K562 (cell line): ENCODE data around the gene CDRT15. TPM values are rescaled to one million over a fixed set of nuclear protein-coding genes. Genes with fewer than 3 reads are reported as not detected.

ENCODE experiments used
- ATAC-seq: fragments of 200-7000 bp; cut with Tn5 transposase; 3 replicates; pipeline ENCODE4 v1.9.1; 2020; ENCODE audit warnings: moderate library complexity
- BruUV-seq: library from RNA; stranded (reverse); fragments of 400-500 nt; replicated peaks from 2 replicates; lab custom pipeline; 2021; lab: Mats Ljungman, UMichigan
- CTCF ChIA-PET: fragments of 300-600 bp; formaldehyde crosslinking; extraction: SDS; loops from one replicate; lab custom pipeline; 2021; ENCODE audit warnings: low intra/inter-chr PET ratio; lab: Yijun Ruan, JAX
- POLR2A ChIA-PET: fragments of 300-600, 350-650 bp; sonication (Branson Sonifier 250); formaldehyde crosslinking; extraction: SDS; loops from one replicate; lab custom pipeline; 2021; ENCODE audit warnings: antibody characterized with exemption, inconsistent platforms; lab: Yijun Ruan, JAX
- DNase-seq, 4 experiments: peaks; one replicate each; pipeline versions ENCODE4 v3.0.0 to v3.0.0-alpha.2; 2011 to 2018; ENCODE audit warnings: low spot score in 3 of 4, mixed read lengths in 3 of 4; ENCODE audit errors: extremely low read depth in 1 of 4
- FAIRE-seq: peaks from 2 replicates; lab custom pipeline; 2011; peaks lifted over from hg19 to GRCh38; lab: Jason Lieb, UNC
- H2AFZ ChIP-seq: 2 replicates; pipeline ENCODE4 v1.6.0; 2011; ENCODE audit warnings: low read depth, low read length, control low read depth, inconsistent platforms
- H3K27ac ChIP-seq: fragments of 200-600 bp; 3 replicates; pipeline ENCODE4 v1.8.0; 2011; ENCODE audit warnings: low read depth, mild to moderate bottlenecking, control low read depth, inconsistent platforms, low read length, moderate library complexity, mixed read lengths; ENCODE audit errors: extremely low read depth
- H3K27me3 ChIP-seq, 2 experiments: fragments of 300-600 bp in 1 of 2; 2 replicates in 1 of 2; 3 replicates in 1 of 2; pipeline versions ENCODE4 v1.6.0 to v1.8.0; 2011; ENCODE audit warnings: inconsistent platforms in 2 of 2, low read length in 2 of 2, mild to moderate bottlenecking in 1 of 2, mixed read lengths in 1 of 2, moderate library complexity in 1 of 2; ENCODE audit not compliant: control insufficient read depth in 2 of 2, insufficient read depth in 2 of 2
- H3K36me3 ChIP-seq: fragments of 300-600 bp; 3 replicates; pipeline ENCODE4 v1.8.0; 2011; ENCODE audit warnings: mild to moderate bottlenecking, low read length, inconsistent platforms; ENCODE audit not compliant: control insufficient read depth, insufficient read depth
- H3K4me1 ChIP-seq, 2 experiments: fragments of 200-600 bp in 1 of 2; replicated peaks in 1 of 2; 2 replicates in 1 of 2; 3 replicates in 1 of 2; pipeline versions ENCODE4 v1.5.1 to v1.8.0; 2011; ENCODE audit warnings: inconsistent platforms in 2 of 2, low read length in 2 of 2, mild to moderate bottlenecking in 1 of 2, mixed read lengths in 1 of 2, moderate library complexity in 1 of 2; ENCODE audit not compliant: control insufficient read depth in 2 of 2, insufficient read depth in 2 of 2
- H3K4me2 ChIP-seq: 2 replicates; pipeline ENCODE4 v1.6.1; 2011; ENCODE audit warnings: low read length, control low read depth, inconsistent platforms, mixed read lengths; ENCODE audit not compliant: insufficient read depth
- H3K4me3 ChIP-seq: fragments of 200-600 bp; sonication (generic), shearing (Covaris generic); 2 replicates; pipeline ENCODE4 v1.5.1; 2016; ENCODE audit warnings: control low read depth, inconsistent platforms
- H3K79me2 ChIP-seq: fragments of 200-600 bp; 3 replicates; pipeline ENCODE4 v1.8.0; 2011; ENCODE audit warnings: low read length, inconsistent platforms; ENCODE audit not compliant: control insufficient read depth, insufficient read depth
- H3K9ac ChIP-seq, 2 experiments: 2 replicates each; pipeline versions ENCODE4 v1.6.0 to v1.6.1; 2011; ENCODE audit warnings: low read depth in 2 of 2, low read length in 2 of 2, control low read depth in 1 of 2, inconsistent platforms in 1 of 2, mild to moderate bottlenecking in 1 of 2, mixed read lengths in 1 of 2; ENCODE audit not compliant: insufficient read depth in 1 of 2
- H3K9me1 ChIP-seq: one replicate; pipeline ENCODE4 v1.6.0; 2011; ENCODE audit warnings: inconsistent platforms, mild to moderate bottlenecking, low read length, moderate library complexity; ENCODE audit not compliant: control insufficient read depth, insufficient read depth
- H3K9me3 ChIP-seq: replicated peaks from 2 replicates; pipeline ENCODE4 v1.5.1; 2011; ENCODE audit warnings: low read depth, low read length, inconsistent platforms; ENCODE audit not compliant: control insufficient read depth, insufficient read depth
- H4K20me1 ChIP-seq: replicated peaks from 2 replicates; pipeline ENCODE4 v1.6.1; 2011; ENCODE audit warnings: low read length, inconsistent platforms, mixed read lengths; ENCODE audit not compliant: control insufficient read depth, insufficient read depth
- EGR1 ChIP-seq: fragments of 450-650 bp; conservative IDR thresholded peaks from 2 replicates; pipeline ENCODE4 v1.6.1; 2017; ENCODE audit warnings: mild to moderate bottlenecking
- FOXJ2 ChIP-seq: fragments of 200-800 bp; sonication (Bioruptor generic); IDR thresholded peaks from 2 replicates; pipeline ENCODE4 v1.6.1; 2016; ENCODE audit warnings: missing genetic modification characterization, missing compliant biosample characterization
- KDM2B ChIP-seq: fragments of 250-450 bp; sonication (Bioruptor Pico); IDR thresholded peaks from 2 replicates; pipeline ENCODE4 v1.8.0; 2021; ENCODE audit warnings: mild to moderate bottlenecking, moderate library complexity
- MEF2A ChIP-seq: IDR thresholded peaks from 2 replicates; pipeline ENCODE4 v1.6.1; 2011; ENCODE audit warnings: low read depth, mild to moderate bottlenecking, low read length, moderate library complexity; ENCODE audit not compliant: control insufficient read depth
- MYC ChIP-seq, 2 experiments: fragments of 250-450 bp in 1 of 2; sonication (Bioruptor Pico) in 1 of 2; IDR thresholded peaks; 2 replicates each; pipeline versions ENCODE4 v1.5.1 to v1.6.1; 2012 to 2021; ENCODE audit warnings: low read depth in 2 of 2, borderline replicate concordance in 1 of 2, improper control_type of control experiment in 1 of 2, low read length in 1 of 2, mild to moderate bottlenecking in 1 of 2, moderate library complexity in 1 of 2
- POLR2AphosphoS5 ChIP-seq: IDR thresholded peaks from 2 replicates; pipeline ENCODE4 v1.6.1; 2011; ENCODE audit warnings: mild to moderate bottlenecking, low read depth, low read length, moderate library complexity; ENCODE audit not compliant: control insufficient read depth, insufficient read depth
- POLR3A ChIP-seq: IDR thresholded peaks from 2 replicates; pipeline ENCODE4 v1.6.1; 2011; ENCODE audit warnings: borderline replicate concordance, mild to moderate bottlenecking, moderate library complexity; ENCODE audit not compliant: insufficient read length, insufficient read depth; ENCODE audit errors: extremely low read depth
- PRPF4 ChIP-seq: fragments of 200-400 bp; formaldehyde crosslinking; IDR thresholded peaks from one replicate; pipeline ENCODE4 v1.6.1; 2017; ENCODE audit warnings: low read length, low read depth, mild to moderate bottlenecking; ENCODE audit not compliant: insufficient read depth, poor library complexity, severe bottlenecking
- SOX6 ChIP-seq: fragments of 450-650 bp; IDR thresholded peaks from 2 replicates; pipeline ENCODE4 v1.6.1; 2014; ENCODE audit warnings: mild to moderate bottlenecking
- TAF7 ChIP-seq: fragments of 450-650 bp; IDR thresholded peaks from 2 replicates; pipeline ENCODE4 v1.6.1; 2016; ENCODE audit warnings: missing genetic modification characterization, missing compliant biosample characterization
- TOE1 ChIP-seq, 2 experiments: fragments of 450-650 bp in 1 of 2; sonication (generic) in 1 of 2; formaldehyde crosslinking in 1 of 2; IDR thresholded peaks; 2 replicates each; pipeline versions ENCODE4 v1.7.1 to v1.8.0; 2016 to 2022; ENCODE audit warnings: borderline replicate concordance in 2 of 2, mild to moderate bottlenecking in 2 of 2, antibody characterized with exemption in 1 of 2, inconsistent platforms in 1 of 2, low read depth in 1 of 2, missing genetic modification reagents in 1 of 2, moderate library complexity in 1 of 2
- TRIM28 ChIP-seq: fragments of 450-650 bp; IDR thresholded peaks from 2 replicates; pipeline ENCODE4 v1.6.1; 2017
- ZNF23 ChIP-seq: fragments of 250-450 bp; sonication (Bioruptor Pico); IDR thresholded peaks from 2 replicates; pipeline ENCODE4 v1.4.0; 2020; ENCODE audit warnings: mild to moderate bottlenecking
- ZNF311 ChIP-seq: fragments of 250-450 bp; sonication (Bioruptor Pico); IDR thresholded peaks from 2 replicates; pipeline ENCODE4 v1.4.0; 2020; ENCODE audit warnings: mild to moderate bottlenecking, moderate library complexity
- WGBS: fragments of 100-300 bp; shearing (Covaris generic); methylation state at CpG from one replicate; pipeline ENCODE4 v1.1.6; 2016; ENCODE audit warnings: low coverage, mixed read lengths; ENCODE audit not compliant: insufficient coverage; ENCODE audit errors: missing lambda C conversion rate; 5-methylcytosine and 5-hydroxymethylcytosine counted together
- in situ Hi-C: fragments of 300-500 bp; cut with MboI; formaldehyde crosslinking; loops from 4 replicates; pipeline ENCODE4 v1.15.0; 2018; ENCODE audit warnings: inconsistent platforms, mixed read lengths
- intact Hi-C: fragments of 100-400 bp; cut with micrococcal nuclease; formaldehyde crosslinking; loops from 2 replicates; pipeline ENCODE4 v1.14.2; 2022
- polyA plus RNA-seq, 8 experiments: library from polyadenylated mRNA; depleted of rRNA in 4 of 8; stranded (reverse) in 5 of 8; unstranded in 3 of 8; fragments of >200 nt; fragmentation: Nextera tagmentation in 2 of 8; fragmentation: Illumina TruSeq in 1 of 8; extraction: Ambion mirVana in 2 of 8; extraction: Trizol in 1 of 8; gene quantifications; 2 replicates each; pipeline versions ENCODE4 v1.2.1 to v1.2.3, GENCODE V29; 2011 to 2014; ENCODE audit warnings: inconsistent platforms in 1 of 8, missing spikeins in 1 of 8
- total RNA-seq, 7 experiments: library from RNA; depleted of rRNA in 6 of 7; stranded (reverse); fragments of >200 nt in 6 of 7; fragmentation: Illumina TruSeq in 2 of 7; extraction: Trizol in 2 of 7; gene quantifications; 2 replicates each; pipeline versions ENCODE4 v1.2.1 to v1.2.3, GENCODE V29; 2011 to 2021; ENCODE audit warnings: low replicate concordance in 1 of 7
- TF ChIP-seq, protein P1 (sequence below), 2 experiments: IDR thresholded peaks; 2 replicates each; pipeline ENCODE4 v1.6.1; 2012; ENCODE audit warnings: improper control_type of control experiment in 2 of 2, low read depth in 2 of 2, low read length in 2 of 2, borderline replicate concordance in 1 of 2
- TF ChIP-seq, protein P2 (sequence below): fragments of 450-650 bp; IDR thresholded peaks from 2 replicates; pipeline ENCODE4 v1.6.1; 2018; ENCODE audit not compliant: partially characterized antibody

The CDRT15 gene
- total and polyA plus RNA-seq, 9 of the 15 experiments (the other 6 are each of a cell fraction or from before 2014, with no cell fraction given), result not detected

DNA sequence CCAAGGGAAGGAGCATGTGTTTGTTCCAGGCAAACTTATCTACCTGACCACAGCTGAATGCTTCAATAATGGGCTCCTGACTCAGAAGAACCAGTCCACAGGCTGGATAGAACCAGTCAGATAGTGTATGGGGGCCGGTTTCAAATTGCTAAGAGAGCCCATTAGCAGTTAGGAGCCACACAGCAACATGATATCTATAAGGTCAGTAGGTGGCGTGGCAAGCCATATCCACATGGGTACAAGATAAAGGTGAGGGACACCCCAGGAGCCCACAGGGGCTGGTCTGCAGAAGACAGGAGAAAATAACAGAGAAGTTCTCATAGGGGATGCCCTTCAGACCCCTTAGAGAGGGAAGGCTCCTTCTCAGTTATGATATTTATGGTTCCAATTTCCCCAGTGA is 31.6 kb upstream of the CDRT15 start:
- ChIA-PET POLR2A (no interaction called here), CTCF (no interaction called here)
- H3K9me3 ChIP-seq, result no peaks in the 10 kb centered on the region
- no peak overlapping the region for H3K9ac ChIP-seq
- H3K4me2 ChIP-seq, result no peak overlapping the region
- no TSS peak for BruUV-seq
- H3K79me2 ChIP-seq, result no peaks in the 10 kb centered on the region
- DNase-seq, result no peak
- H3K9me1 ChIP-seq, result no peaks in the 10 kb centered on the region
- WGBS, result 0% methylated on average over 2 of the region's 2 CpGs
- no peak overlapping the region for H3K27ac ChIP-seq
- no peak for FAIRE-seq
- H3K27me3 ChIP-seq, result no peaks in the 10 kb centered on the region; a peak in 1 of 5 replicates
- ATAC-seq, result no peak
- H4K20me1 ChIP-seq, result no peaks in the 10 kb centered on the region
- H2AFZ ChIP-seq, result no peak overlapping the region
- intact Hi-C loops, result no loop called here
- no peak overlapping the region for H3K4me3 ChIP-seq
- in situ Hi-C loops, result no loop called here
- no peaks in the 10 kb centered on the region for H3K36me3 ChIP-seq
- no peaks in the 10 kb centered on the region for H3K4me1 ChIP-seq
- TF ChIP-seq, protein P1, sequence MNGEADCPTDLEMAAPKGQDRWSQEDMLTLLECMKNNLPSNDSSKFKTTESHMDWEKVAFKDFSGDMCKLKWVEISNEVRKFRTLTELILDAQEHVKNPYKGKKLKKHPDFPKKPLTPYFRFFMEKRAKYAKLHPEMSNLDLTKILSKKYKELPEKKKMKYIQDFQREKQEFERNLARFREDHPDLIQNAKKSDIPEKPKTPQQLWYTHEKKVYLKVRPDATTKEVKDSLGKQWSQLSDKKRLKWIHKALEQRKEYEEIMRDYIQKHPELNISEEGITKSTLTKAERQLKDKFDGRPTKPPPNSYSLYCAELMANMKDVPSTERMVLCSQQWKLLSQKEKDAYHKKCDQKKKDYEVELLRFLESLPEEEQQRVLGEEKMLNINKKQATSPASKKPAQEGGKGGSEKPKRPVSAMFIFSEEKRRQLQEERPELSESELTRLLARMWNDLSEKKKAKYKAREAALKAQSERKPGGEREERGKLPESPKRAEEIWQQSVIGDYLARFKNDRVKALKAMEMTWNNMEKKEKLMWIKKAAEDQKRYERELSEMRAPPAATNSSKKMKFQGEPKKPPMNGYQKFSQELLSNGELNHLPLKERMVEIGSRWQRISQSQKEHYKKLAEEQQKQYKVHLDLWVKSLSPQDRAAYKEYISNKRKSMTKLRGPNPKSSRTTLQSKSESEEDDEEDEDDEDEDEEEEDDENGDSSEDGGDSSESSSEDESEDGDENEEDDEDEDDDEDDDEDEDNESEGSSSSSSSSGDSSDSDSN (IDR thresholded peaks at IDR 0.05; ENCODE audit: borderline replicate concordance in 1 of 2, low read depth in 2 of 2, low read length in 2 of 2), result no peak
- TF ChIP-seq MYC (IDR thresholded peaks at IDR 0.05; ENCODE audit: low read depth, low read length) (no peak), MYC (CRISPR knock-in tag; IDR thresholded peaks at IDR 0.05; ENCODE audit: borderline replicate concordance, low read depth) (no peak), MEF2A (no peak), SOX6 (no peak), EGR1 (no peak), TAF7 (tag) (no peak), ZNF23 (CRISPR knock-in tag) (no peak), TRIM28 (no peak), FOXJ2 (no peak), PRPF4 (no peak), ZNF311 (CRISPR knock-in tag) (no peak), POLR2AphosphoS5 (no peak), KDM2B (no peak), TOE1 (IDR thresholded peaks at IDR 0.05; ENCODE audit: borderline replicate concordance) (no peak), TOE1 (CRISPR knock-in tag; IDR thresholded peaks at IDR 0.05; ENCODE audit: borderline replicate concordance, low read depth) (no peak), POLR3A (no peak)
- TF ChIP-seq, protein P2, sequence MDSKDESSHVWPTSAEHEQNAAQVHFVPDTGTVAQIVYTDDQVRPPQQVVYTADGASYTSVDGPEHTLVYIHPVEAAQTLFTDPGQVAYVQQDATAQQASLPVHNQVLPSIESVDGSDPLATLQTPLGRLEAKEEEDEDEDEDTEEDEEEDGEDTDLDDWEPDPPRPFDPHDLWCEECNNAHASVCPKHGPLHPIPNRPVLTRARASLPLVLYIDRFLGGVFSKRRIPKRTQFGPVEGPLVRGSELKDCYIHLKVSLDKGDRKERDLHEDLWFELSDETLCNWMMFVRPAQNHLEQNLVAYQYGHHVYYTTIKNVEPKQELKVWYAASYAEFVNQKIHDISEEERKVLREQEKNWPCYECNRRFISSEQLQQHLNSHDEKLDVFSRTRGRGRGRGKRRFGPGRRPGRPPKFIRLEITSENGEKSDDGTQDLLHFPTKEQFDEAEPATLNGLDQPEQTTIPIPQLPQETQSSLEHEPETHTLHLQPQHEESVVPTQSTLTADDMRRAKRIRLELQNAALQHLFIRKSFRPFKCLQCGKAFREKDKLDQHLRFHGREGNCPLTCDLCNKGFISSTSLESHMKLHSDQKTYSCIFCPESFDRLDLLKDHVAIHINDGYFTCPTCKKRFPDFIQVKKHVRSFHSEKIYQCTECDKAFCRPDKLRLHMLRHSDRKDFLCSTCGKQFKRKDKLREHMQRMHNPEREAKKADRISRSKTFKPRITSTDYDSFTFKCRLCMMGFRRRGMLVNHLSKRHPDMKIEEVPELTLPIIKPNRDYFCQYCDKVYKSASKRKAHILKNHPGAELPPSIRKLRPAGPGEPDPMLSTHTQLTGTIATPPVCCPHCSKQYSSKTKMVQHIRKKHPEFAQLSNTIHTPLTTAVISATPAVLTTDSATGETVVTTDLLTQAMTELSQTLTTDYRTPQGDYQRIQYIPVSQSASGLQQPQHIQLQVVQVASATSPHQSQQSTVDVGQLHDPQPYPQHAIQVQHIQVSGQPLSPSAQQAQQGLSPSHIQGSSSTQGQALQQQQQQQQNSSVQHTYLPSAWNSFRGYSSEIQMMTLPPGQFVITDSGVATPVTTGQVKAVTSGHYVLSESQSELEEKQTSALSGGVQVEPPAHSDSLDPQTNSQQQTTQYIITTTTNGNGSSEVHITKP, result no peak
